K562 (cell line): ENCODE measurements around the gene TSSK2. TPM values are rescaled to one million over a fixed set of nuclear protein-coding genes. Genes with fewer than 3 reads are reported as not detected.
A peak's percentile ranks its signal among the peaks of the same experiment; 100 is the strongest.

Experiments used
- ARID2 ChIP-seq: fragments of 450-650 bp; IDR thresholded peaks from 2 replicates; pipeline ENCODE4 v1.6.1; 2017; ENCODE audit warnings: antibody characterized with exemption, mild to moderate bottlenecking
- ATF3 ChIP-seq, 2 experiments: fragments of 450-650 bp in 1 of 2; sonication (generic) in 1 of 2; formaldehyde crosslinking in 1 of 2; IDR thresholded peaks in 1 of 2; conservative IDR thresholded peaks in 1 of 2; 2 replicates each; pipeline versions ENCODE4 v1.6.1 to v1.8.1; 2016 to 2023; ENCODE audit warnings: mild to moderate bottlenecking in 2 of 2, moderate library complexity in 2 of 2, inconsistent platforms in 1 of 2, missing genetic modification reagents in 1 of 2
- ATF4 ChIP-seq: fragments of 450-650 bp; formaldehyde crosslinking; IDR thresholded peaks from 2 replicates; pipeline ENCODE4 v1.4.0; 2022; ENCODE audit warnings: mild to moderate bottlenecking, moderate library complexity
- CSDE1 ChIP-seq, 2 experiments: fragments of 450-650 bp; IDR thresholded peaks; 2 replicates each; pipeline ENCODE4 v1.6.1; 2016; ENCODE audit warnings: mild to moderate bottlenecking in 1 of 2
- DACH1 ChIP-seq: fragments of 450-650 bp; IDR thresholded peaks from 2 replicates; pipeline ENCODE4 v1.6.1; 2018; ENCODE audit not compliant: partially characterized antibody
- ETS1 ChIP-seq: conservative IDR thresholded peaks from 2 replicates; pipeline ENCODE4 v1.6.1; 2011; ENCODE audit warnings: low read depth, mild to moderate bottlenecking, low read length; ENCODE audit not compliant: control insufficient read depth
- GABPB1 ChIP-seq: sonication (generic); formaldehyde crosslinking; IDR thresholded peaks from 2 replicates; pipeline ENCODE4 v1.8.0; 2022; ENCODE audit warnings: mild to moderate bottlenecking, missing genetic modification reagents
- GATAD2A ChIP-seq: fragments of 450-650 bp; IDR thresholded peaks from 2 replicates; pipeline ENCODE4 v1.6.1; 2017
- HMGXB4 ChIP-seq: sonication (generic); formaldehyde crosslinking; IDR thresholded peaks from 2 replicates; pipeline ENCODE4 v1.8.1; 2023; ENCODE audit warnings: mild to moderate bottlenecking, missing genetic modification reagents
- KDM5B ChIP-seq: fragments of 200-600 bp; sonication (generic); IDR thresholded peaks from 2 replicates; pipeline ENCODE4 v1.6.1; 2012; ENCODE audit warnings: low read depth, mild to moderate bottlenecking, moderate library complexity, low read length, control low read depth, inconsistent platforms; ENCODE audit not compliant: insufficient replicate concordance
- MAZ ChIP-seq, 2 experiments: fragments of 450-650 bp in 1 of 2; sonication (generic) in 1 of 2; formaldehyde crosslinking; IDR thresholded peaks in 1 of 2; conservative IDR thresholded peaks in 1 of 2; 2 replicates each; pipeline versions ENCODE4 v1.4.0 to v1.5.0; 2020; ENCODE audit warnings: mild to moderate bottlenecking in 1 of 2, missing genetic modification reagents in 1 of 2
- MLX ChIP-seq, 2 experiments: fragments of 450-650 bp in 1 of 2; sonication (generic) in 1 of 2; formaldehyde crosslinking; conservative IDR thresholded peaks; 2 replicates each; pipeline versions ENCODE4 v1.4.0 to v1.8.1; 2020 to 2022; ENCODE audit warnings: mild to moderate bottlenecking in 1 of 2, missing genetic modification reagents in 1 of 2
- NUFIP1 ChIP-seq: fragments of 450-650 bp; IDR thresholded peaks from 2 replicates; pipeline ENCODE4 v1.6.1; 2018; ENCODE audit not compliant: partially characterized antibody
- RAD21 ChIP-seq, 2 experiments: fragments of 250-450 bp in 1 of 2; fragments of 450-650 bp in 1 of 2; sonication (Bioruptor Pico) in 1 of 2; formaldehyde crosslinking in 1 of 2; IDR thresholded peaks in 1 of 2; conservative IDR thresholded peaks in 1 of 2; 2 replicates each; pipeline versions ENCODE4 v1.4.0 to v1.8.0; 2020 to 2022; ENCODE audit warnings: mild to moderate bottlenecking in 2 of 2, moderate library complexity in 1 of 2
- SMARCE1 ChIP-seq: fragments of 450-650 bp; IDR thresholded peaks from 2 replicates; pipeline ENCODE4 v1.7.1; 2016; ENCODE audit warnings: mild to moderate bottlenecking
- TEAD1 ChIP-seq, 2 experiments: fragments of 450-650 bp in 1 of 2; sonication (generic) in 1 of 2; formaldehyde crosslinking; IDR thresholded peaks; 2 replicates each; pipeline versions ENCODE4 v1.4.0 to v1.8.0; 2020 to 2022; ENCODE audit warnings: mild to moderate bottlenecking in 2 of 2, missing genetic modification reagents in 1 of 2
- WHSC1 ChIP-seq: IDR thresholded peaks from one replicate; pipeline ENCODE4 v1.6.1; 2012; ENCODE audit warnings: low read length, control low read depth, inconsistent platforms
- ZC3H8 ChIP-seq: fragments of 450-650 bp; IDR thresholded peaks from 2 replicates; pipeline ENCODE4 v1.6.1; 2017
- ZNF134 ChIP-seq: fragments of 250-450 bp; sonication (Bioruptor Pico); conservative IDR thresholded peaks from 2 replicates; pipeline ENCODE4 v1.4.0; 2020
- ZNF41 ChIP-seq: fragments of 250-450 bp; sonication (Bioruptor Pico); conservative IDR thresholded peaks from 2 replicates; pipeline ENCODE4 v1.4.0; 2020; ENCODE audit warnings: mild to moderate bottlenecking
- ZNF589 ChIP-seq: fragments of 200-800 bp; sonication (Bioruptor generic); IDR thresholded peaks from 2 replicates; pipeline ENCODE4 v1.6.1; 2016; ENCODE audit warnings: low read depth, missing genetic modification characterization, missing compliant biosample characterization
- ZNF644 ChIP-seq: fragments of 200-800 bp; sonication (Bioruptor generic); IDR thresholded peaks from 2 replicates; pipeline ENCODE4 v1.6.1; 2016; ENCODE audit warnings: low read depth, missing genetic modification characterization, missing compliant biosample characterization
- ZNF764 ChIP-seq: fragments of 250-450 bp; sonication (Bioruptor Pico); IDR thresholded peaks from 2 replicates; pipeline ENCODE4 v1.4.0; 2020; ENCODE audit warnings: low read depth, mild to moderate bottlenecking, moderate library complexity
- polyA plus RNA-seq, 8 experiments: library from polyadenylated mRNA; depleted of rRNA in 4 of 8; stranded (reverse) in 5 of 8; unstranded in 3 of 8; fragments of >200 nt; fragmentation: Nextera tagmentation in 2 of 8; fragmentation: Illumina TruSeq in 1 of 8; extraction: Ambion mirVana in 2 of 8; extraction: Trizol in 1 of 8; gene quantifications; 2 replicates each; pipeline versions ENCODE4 v1.2.1 to v1.2.3, GENCODE V29; 2011 to 2014; ENCODE audit warnings: inconsistent platforms in 1 of 8, missing spikeins in 1 of 8
- total RNA-seq, 7 experiments: library from RNA; depleted of rRNA in 6 of 7; stranded (reverse); fragments of >200 nt in 6 of 7; fragmentation: Illumina TruSeq in 2 of 7; extraction: Trizol in 2 of 7; gene quantifications; 2 replicates each; pipeline versions ENCODE4 v1.2.1 to v1.2.3, GENCODE V29; 2011 to 2021; ENCODE audit warnings: low replicate concordance in 1 of 7

The TSSK2 gene
- total and polyA plus RNA-seq, 9 of the 15 experiments (the other 6 are each of a cell fraction or from before 2014, with no cell fraction given): 0.04 TPM; not detected in 8

- no peak for TF ChIP-seq ZNF764 (CRISPR knock-in tag)
- TF ChIP-seq GABPB1: no peak
- no peak for TF ChIP-seq TEAD1 (CRISPR knock-in tag; IDR thresholded peaks at IDR 0.05)
- no peak for TF ChIP-seq NUFIP1
- no peak for TF ChIP-seq SMARCE1
- no peak for TF ChIP-seq ZNF644 (tag)
- TF ChIP-seq ETS1: no peak
- TF ChIP-seq MLX (CRISPR knock-in tag; conservative IDR thresholded peaks at IDR 0.05): peak in 1 of 2 experiments; percentile 72; a peak in 1 of 4 replicates
- no peak for TF ChIP-seq GATAD2A
- TF ChIP-seq CSDE1 (IDR thresholded peaks at IDR 0.05): no peak
- TF ChIP-seq RAD21 (CRISPR knock-in tag; conservative IDR thresholded peaks at IDR 0.05 in 1 of 2, IDR thresholded peaks at IDR 0.05 in 1 of 2): no peak
- no peak for TF ChIP-seq ZC3H8
- no peak for TF ChIP-seq ATF4
- TF ChIP-seq ATF3 (IDR thresholded peaks at IDR 0.05): no peak
- no peak for TF ChIP-seq ATF3 (CRISPR knock-in tag; conservative IDR thresholded peaks at IDR 0.05)
- TF ChIP-seq ZNF589 (CRISPR knock-in tag): no peak
- TF ChIP-seq WHSC1: peak; percentile 38
- peak; percentile 31 for TF ChIP-seq KDM5B
- TF ChIP-seq ZNF134: no peak
- no peak for TF ChIP-seq MAZ (CRISPR knock-in tag; conservative IDR thresholded peaks at IDR 0.05 in 1 of 2, IDR thresholded peaks at IDR 0.05 in 1 of 2)
- no peak; the same call in 1 of the 2 replicates for TF ChIP-seq HMGXB4 (CRISPR knock-in tag)
- TF ChIP-seq ZNF41 (CRISPR knock-in tag): no peak
- no peak for TF ChIP-seq DACH1
- no peak for TF ChIP-seq ARID2
These were observed 38.8 kb downstream of the TSSK2 start (continued) for GRCh38 chr22:19169947-19170318.
